ENCODE measurements around the gene NEK4. TPM values are rescaled to one million over a fixed set of nuclear protein-coding genes. Genes with fewer than 3 reads are reported as not detected.

The NEK4 gene
- total RNA-seq, 4 donors from 2014 or later, result 36.7 to 65.6 (median 41.8) TPM

GRCh38 chr3:52816199-52816598, 45.5 kb upstream of the NEK4 start:
- Histone ChIP-seq H3K27me3 (no peaks in the 10 kb centered on the region), H3K36me3 (no peaks in the 10 kb centered on the region), H3K27ac (no peak overlapping the region), H3K4me1 (no peaks in the 10 kb centered on the region), H3K4me3 (replicated peaks in 1 of 3) (no peak overlapping the region), H3K9me3 (no peaks in the 10 kb centered on the region)
- TF ChIP-seq POLR2A (IDR thresholded peaks at IDR 0.05), result no peak
- TF ChIP-seq CTCF (IDR thresholded peaks at IDR 0.05), result no peak
- WGBS, 2 donors, result 91 to 100% methylated on average over 5 to 6 of the region's 6 CpGs
- no peak for DNase-seq
- intact Hi-C loops (cut with DNase I), result no loop called here

GRCh38 chr3:52813810-52814209, 43.1 kb upstream of the NEK4 start:
- Histone ChIP-seq H3K4me3 (replicated peaks in 1 of 3) (no peak overlapping the region), H3K36me3 (no peaks in the 10 kb centered on the region), H3K9me3 (no peaks in the 10 kb centered on the region), H3K27ac (no peak overlapping the region), H3K27me3 (no peaks in the 10 kb centered on the region), H3K4me1 (no peaks in the 10 kb centered on the region)
- TF ChIP-seq POLR2A (IDR thresholded peaks at IDR 0.05) (no peak), CTCF (IDR thresholded peaks at IDR 0.05) (no peak)
- 90 to 93% methylated on average over 5 to 8 of the region's 8 CpGs for WGBS, 2 donors
- intact Hi-C loops (cut with DNase I), result no loop called here
- DNase-seq, result no peak

- intact Hi-C loops (cut with DNase I), result no loop called here
- H3K27ac ChIP-seq, result no peak overlapping the region
- H3K36me3 ChIP-seq, result no peaks in the 10 kb centered on the region
- no peak for TF ChIP-seq POLR2A (IDR thresholded peaks at IDR 0.05)
- TF ChIP-seq CTCF (IDR thresholded peaks at IDR 0.05), result no peak
- H3K9me3 ChIP-seq, result no peaks in the 10 kb centered on the region
- 82 to 89% methylated on average over 7 of the region's 7 CpGs for WGBS, 2 donors
- H3K4me3 ChIP-seq (replicated peaks in 1 of 3), result no peak overlapping the region
- no peak for DNase-seq
- no peaks in the 10 kb centered on the region for H3K27me3 ChIP-seq
- no peaks in the 10 kb centered on the region for H3K4me1 ChIP-seq
Observed at GRCh38 chr3:52811452-52812011, 40.8 kb upstream of the NEK4 start.

GRCh38 chr3:52810923-52811322, 40.2 kb upstream of the NEK4 start:
- no peaks in the 10 kb centered on the region for H3K9me3 ChIP-seq
- intact Hi-C loops (cut with DNase I), result no loop called here
- TF ChIP-seq POLR2A (IDR thresholded peaks at IDR 0.05) (no peak), CTCF (IDR thresholded peaks at IDR 0.05) (no peak)
- WGBS, 2 donors, result 89 to 94% methylated on average over 11 of the region's 11 CpGs
- no peak for DNase-seq
- H3K4me3 ChIP-seq (replicated peaks in 1 of 3), result no peak overlapping the region
- no peaks in the 10 kb centered on the region for H3K27me3 ChIP-seq
- no peak overlapping the region for H3K27ac ChIP-seq
- H3K36me3 ChIP-seq, result no peaks in the 10 kb centered on the region
- no peaks in the 10 kb centered on the region for H3K4me1 ChIP-seq

GRCh38 chr3:52809662-52810377, 39.1 kb upstream of the NEK4 start:
- Histone ChIP-seq H3K27ac (no peak overlapping the region), H3K4me3 (replicated peaks in 1 of 3) (no peak overlapping the region), H3K27me3 (no peaks in the 10 kb centered on the region), H3K9me3 (no peaks in the 10 kb centered on the region), H3K4me1 (no peaks in the 10 kb centered on the region), H3K36me3 (no peaks in the 10 kb centered on the region)
- intact Hi-C loops (cut with DNase I), result no loop called here
- DNase-seq, result no peak
- 45 to 56% methylated on average over 7 of the region's 7 CpGs for WGBS, 2 donors
- TF ChIP-seq POLR2A (IDR thresholded peaks at IDR 0.05) (no peak), CTCF (IDR thresholded peaks at IDR 0.05) (no peak)
